Esophagus muscularis mucosa (tissue), 4 donors: ENCODE data around the gene CNKSR1. TPM values are rescaled to one million over a fixed set of nuclear protein-coding genes. Genes with fewer than 3 reads are reported as not detected.

ENCODE experiments used
- DNase-seq: peaks from one replicate; pipeline ENCODE4 v3.0.0-alpha.2; 2017; ENCODE audit errors: extremely low spot score
- H3K27ac ChIP-seq, 4 donors: fragments of 200-600 bp; sonication (generic); replicated peaks in 1 of 4; 1 replicate in 3 of 4; 2 replicates in 1 of 4; pipeline ENCODE4 v1.5.1; 2016 to 2019; ENCODE audit warnings: mild to moderate bottlenecking in 1 of 4
- H3K27me3 ChIP-seq, 4 donors: fragments of 200-600 bp; sonication (generic); one replicate each; pipeline versions ENCODE4 v1.5.1 to v1.6.0; 2016 to 2019
- H3K36me3 ChIP-seq, 4 donors: fragments of 200-600 bp; sonication (generic); one replicate each; pipeline ENCODE4 v1.5.1; 2016 to 2019
- H3K4me1 ChIP-seq, 4 donors: fragments of 200-600 bp; sonication (generic); one replicate each; pipeline ENCODE4 v1.5.1; 2016 to 2019
- H3K4me3 ChIP-seq, 4 donors: fragments of 200-600 bp; sonication (generic); 1 replicate in 2 of 4; 2 replicates in 2 of 4; pipeline ENCODE4 v1.5.1; 2016 to 2019; ENCODE audit warnings: mild to moderate bottlenecking in 4 of 4, moderate library complexity in 1 of 4
- H3K9me3 ChIP-seq, 4 donors: fragments of 200-600 bp; sonication (generic); 1 replicate in 3 of 4; 2 replicates in 1 of 4; pipeline ENCODE4 v1.5.1; 2016 to 2019
- CTCF ChIP-seq, 3 experiments: fragments of 200-600 bp in 2 of 3; fragments of 450-650 bp in 1 of 3; sonication (generic) in 2 of 3; IDR thresholded peaks; one replicate each; pipeline ENCODE4 v1.5.1; 2017 to 2019; ENCODE audit warnings: antibody characterized with exemption in 3 of 3, mild to moderate bottlenecking in 2 of 3, moderate library complexity in 1 of 3
- EP300 ChIP-seq: sonication (generic); formaldehyde crosslinking; IDR thresholded peaks from one replicate; pipeline ENCODE4 v1.6.1; 2017; ENCODE audit warnings: antibody characterized with exemption
- POLR2A ChIP-seq: fragments of 450-650 bp; IDR thresholded peaks from one replicate; pipeline ENCODE4 v1.6.1; 2017; ENCODE audit warnings: antibody characterized with exemption, moderate library complexity, mild to moderate bottlenecking, low read depth
- POLR2AphosphoS5 ChIP-seq, 2 donors: sonication (generic); formaldehyde crosslinking; IDR thresholded peaks; one replicate each; pipeline ENCODE4 v1.6.1; 2017; ENCODE audit warnings: antibody characterized with exemption in 2 of 2
- WGBS: methylation state at CpG from one replicate; pipeline ENCODE4 v1.1.5; 2018; 5-methylcytosine and 5-hydroxymethylcytosine counted together
- intact Hi-C: fragments of 100-400 bp; cut with DNase I; formaldehyde crosslinking; loops from one replicate; pipeline ENCODE4 v1.15.1; 2023
- total RNA-seq, 4 donors: library from RNA; depleted of rRNA; stranded (reverse); fragments of >200 nt; gene quantifications; one replicate each; pipeline versions ENCODE4 v1.1.0 to v1.2.1, GENCODE V29; 2016

Gene CNKSR1
- total RNA-seq = 1 to 10 TPM; 1.4 to 2.6 (median 1.9) TPM

DNA sequence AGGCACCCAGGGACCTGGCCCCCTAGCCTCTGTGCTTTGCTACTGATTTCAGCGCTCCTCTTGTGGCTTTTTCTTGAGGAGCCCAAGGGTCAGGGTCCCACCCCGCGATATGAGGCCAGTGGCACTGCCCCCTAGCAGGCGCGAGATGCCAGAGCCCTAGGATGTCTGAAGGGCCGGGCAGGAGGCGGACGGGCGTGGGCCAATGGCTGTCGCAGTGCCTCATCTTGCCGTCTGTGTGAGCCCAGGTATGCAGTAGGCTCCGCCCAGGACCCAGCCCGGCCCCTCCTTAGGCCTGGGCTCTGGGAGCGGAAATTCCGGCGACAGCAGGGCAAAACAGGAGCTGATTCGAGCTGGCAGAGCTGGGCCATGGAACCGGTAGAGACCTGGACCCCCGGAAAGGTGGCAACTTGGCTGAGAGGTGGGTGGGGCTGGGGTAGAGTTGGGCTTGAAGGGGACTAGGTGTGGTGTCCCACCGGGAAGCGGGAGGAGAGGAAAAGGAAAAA is at the start of gene CNKSR1:
CNKSR1 (plus strand) TSS at position 310 of the 503 bp plus-strand sequence; CDS start at position 367, 57 bp downstream.
- Histone ChIP-seq H3K36me3 (peaks cover 0 to 3% (median 0%) of the 10 kb centered on the region in 4 donors), H3K4me3 (no peak within 1 kb of the TSS), H3K27ac (no peak within 1 kb of the TSS), H3K27me3 (no peaks in the 10 kb centered on the region), H3K4me1 (no peaks in the 10 kb centered on the region), H3K9me3 (no peaks in the 10 kb centered on the region)
- TF ChIP-seq CTCF (IDR thresholded peaks at IDR 0.05) (no peak), POLR2A (no peak), EP300 (no peak), POLR2AphosphoS5 (IDR thresholded peaks at IDR 0.05) (no peak)
- 55% methylated on average over 17 of the region's 21 CpGs for WGBS
- intact Hi-C loops = no loop called here
- no peak for DNase-seq

- DNase-seq = no peak
- Histone ChIP-seq H3K9me3 (no peaks in the 10 kb centered on the region), H3K4me3 (no peak overlapping the region), H3K36me3 (no peaks in the 10 kb centered on the region), H3K27me3 (no peaks in the 10 kb centered on the region), H3K27ac (no peak overlapping the region), H3K4me1 (peaks cover 0 to 19% (median 3%) of the 10 kb centered on the region in 4 donors)
- no peak for TF ChIP-seq POLR2AphosphoS5 (IDR thresholded peaks at IDR 0.05)
- no peak for TF ChIP-seq POLR2A
- no peak for TF ChIP-seq EP300
- TF ChIP-seq CTCF (IDR thresholded peaks at IDR 0.05) = no peak
- intact Hi-C loops = no loop called here
- 92% methylated on average over 4 of the region's 4 CpGs for WGBS
Observed at GRCh38 chr1:26129778-26130177, 47.5 kb upstream of the CNKSR1 start.

GRCh38 chr1:26130695-26131094 is 46.6 kb upstream of the CNKSR1 start:
- 56% methylated on average over 1 of the region's 1 CpG for WGBS
- TF ChIP-seq POLR2A = no peak
- no peak for TF ChIP-seq CTCF (IDR thresholded peaks at IDR 0.05)
- no peak for TF ChIP-seq EP300
- TF ChIP-seq POLR2AphosphoS5 (IDR thresholded peaks at IDR 0.05) = no peak
- no peaks in the 10 kb centered on the region for H3K9me3 ChIP-seq

GRCh38 chr1:26132128-26132833 is 45.0 kb upstream of the CNKSR1 start:
- intact Hi-C loops = no loop called here
- Histone ChIP-seq H3K27ac (no peak overlapping the region), H3K4me3 (no peak overlapping the region), H3K9me3 (no peaks in the 10 kb centered on the region), H3K27me3 (no peaks in the 10 kb centered on the region), H3K4me1 (peaks cover 0 to 8% (median 2%) of the 10 kb centered on the region in 4 donors), H3K36me3 (no peaks in the 10 kb centered on the region)
- 80% methylated on average over 5 of the region's 5 CpGs for WGBS
- no peak for TF ChIP-seq POLR2AphosphoS5 (IDR thresholded peaks at IDR 0.05)
- TF ChIP-seq EP300 = no peak
- TF ChIP-seq POLR2A = no peak
- no peak for TF ChIP-seq CTCF (IDR thresholded peaks at IDR 0.05)
- no peak for DNase-seq

More at GRCh38 chr1:26130695-26131094, 46.6 kb upstream of the CNKSR1 start:
- intact Hi-C loops = no loop called here
- Histone ChIP-seq H3K4me1 (peaks cover 0 to 19% (median 3%) of the 10 kb centered on the region in 4 donors), H3K4me3 (no peak overlapping the region), H3K27me3 (no peaks in the 10 kb centered on the region), H3K27ac (no peak overlapping the region), H3K36me3 (no peaks in the 10 kb centered on the region)
- no peak for DNase-seq
